A549 (cell line): ENCODE measurements around the gene SRCAP.

Experiments used
- CEBPB ChIP-seq, 2 experiments: fragments of >200 bp in 1 of 2; sonication (Bioruptor Twin) in 1 of 2; formaldehyde crosslinking in 1 of 2; IDR thresholded peaks; 2 replicates each; pipeline ENCODE4 v1.6.1; 2012 to 2016
- KDM1A ChIP-seq: fragments of 200-600 bp; sonication (generic); IDR thresholded peaks from 2 replicates; pipeline ENCODE4 v1.6.1; 2016; ENCODE audit warnings: low read depth, mild to moderate bottlenecking

DNA sequence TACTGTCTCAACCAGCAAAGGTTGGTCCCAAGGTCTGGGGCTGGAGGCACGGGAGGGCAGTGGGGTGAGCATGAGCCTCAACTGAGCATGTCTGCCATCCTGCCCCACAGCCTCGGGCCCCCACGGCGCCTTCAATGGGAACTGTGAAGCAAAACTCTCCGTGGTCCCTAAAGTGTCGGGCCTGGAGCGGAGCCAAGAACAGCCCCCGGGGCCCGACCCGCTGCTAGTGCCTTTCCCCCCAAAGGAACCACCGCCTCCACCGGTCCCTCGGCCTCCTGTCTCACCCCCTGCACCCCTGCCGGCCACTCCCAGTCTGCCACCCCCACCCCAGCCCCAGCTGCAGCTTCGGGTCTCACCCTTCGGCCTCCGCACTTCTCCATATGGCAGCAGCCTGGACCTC lies 36.5 kb upstream of the SRCAP start:
- no peak for TF ChIP-seq CEBPB (IDR thresholded peaks at IDR 0.05)
- no peak for TF ChIP-seq KDM1A
